H9 (cell line): ENCODE results near the gene BTBD17. TPM values are rescaled to one million over a fixed set of nuclear protein-coding genes. Genes with fewer than 3 reads are reported as not detected.
A peak's percentile ranks its signal among the peaks of the same experiment; 100 is the strongest.

ENCODE experiments used
- DNase-seq: peaks from one replicate; pipeline ENCODE4 v3.0.0-alpha.2; 2017
- H2AFZ ChIP-seq: one replicate; pipeline ENCODE4 v1.6.1; 2013; ENCODE audit warnings: mild to moderate bottlenecking, low read length, control low read depth, moderate library complexity
- H2AK5ac ChIP-seq: 2 replicates; pipeline ENCODE4 v1.6.1; 2013; ENCODE audit warnings: low read length, control low read depth, mixed read lengths; ENCODE audit not compliant: insufficient read length
- H2BK120ac ChIP-seq: one replicate; pipeline ENCODE4 v1.6.1; 2013; ENCODE audit warnings: low read depth, mild to moderate bottlenecking, low read length, control low read depth, inconsistent platforms; ENCODE audit not compliant: poor library complexity, severe bottlenecking
- H2BK12ac ChIP-seq: 2 replicates; pipeline ENCODE4 v1.6.1; 2013; ENCODE audit warnings: low read length, control low read depth, mixed read lengths, low read depth; ENCODE audit not compliant: insufficient read length
- H2BK15ac ChIP-seq: 2 replicates; pipeline ENCODE4 v1.6.1; 2013; ENCODE audit warnings: low read depth, low read length, control low read depth
- H2BK20ac ChIP-seq: one replicate; pipeline ENCODE4 v1.6.1; 2013; ENCODE audit warnings: low read depth, mild to moderate bottlenecking, low read length, control low read depth, inconsistent platforms; ENCODE audit not compliant: poor library complexity, severe bottlenecking
- H2BK5ac ChIP-seq: 2 replicates; pipeline ENCODE4 v1.6.1; 2013; ENCODE audit warnings: low read length, control low read depth, mixed read lengths; ENCODE audit not compliant: insufficient read length
- H3K14ac ChIP-seq: 2 replicates; pipeline ENCODE4 v1.6.1; 2013; ENCODE audit warnings: low read length, control low read depth; ENCODE audit not compliant: insufficient read depth
- H3K18ac ChIP-seq: 2 replicates; pipeline ENCODE4 v1.6.1; 2013; ENCODE audit warnings: low read depth, mild to moderate bottlenecking, mixed read lengths, low read length, control low read depth; ENCODE audit not compliant: insufficient read length
- H3K23ac ChIP-seq: 2 replicates; pipeline ENCODE4 v1.6.1; 2013; ENCODE audit warnings: low read length, control low read depth, mixed read lengths, low read depth; ENCODE audit not compliant: insufficient read length
- H3K23me2 ChIP-seq: 2 replicates; pipeline ENCODE4 v1.6.1; 2013; ENCODE audit warnings: low read depth, mild to moderate bottlenecking, mixed read lengths, low read length, control low read depth; ENCODE audit not compliant: insufficient read length, poor library complexity, severe bottlenecking
- H3K27ac ChIP-seq: 2 replicates; pipeline ENCODE4 v1.5.1; 2013; ENCODE audit warnings: low read length, control low read depth, mixed read lengths, low read depth; ENCODE audit not compliant: insufficient read length
- H3K27me3 ChIP-seq: 2 replicates; pipeline ENCODE4 v1.6.1; 2013; ENCODE audit warnings: low read length, control low read depth, inconsistent platforms; ENCODE audit not compliant: insufficient read depth
- H3K4ac ChIP-seq: 2 replicates; pipeline ENCODE4 v1.6.1; 2013; ENCODE audit warnings: low read depth, mild to moderate bottlenecking, control low read depth, inconsistent platforms, low read length, moderate library complexity
- H3K4me1 ChIP-seq: 2 replicates; pipeline ENCODE4 v1.6.1; 2013; ENCODE audit warnings: low read length, control low read depth, inconsistent platforms; ENCODE audit not compliant: insufficient read depth
- H3K4me2 ChIP-seq: 2 replicates; pipeline ENCODE4 v1.6.1; 2013; ENCODE audit warnings: low read length, control low read depth, mixed read lengths; ENCODE audit not compliant: insufficient read length, insufficient read depth
- H3K56ac ChIP-seq: 2 replicates; pipeline ENCODE4 v1.6.1; 2013; ENCODE audit warnings: low read depth, mild to moderate bottlenecking, mixed read lengths, low read length, control low read depth; ENCODE audit not compliant: insufficient read length
- H3K79me1 ChIP-seq: 2 replicates; pipeline ENCODE4 v1.6.1; 2013; ENCODE audit warnings: low read depth, mild to moderate bottlenecking, moderate library complexity, low read length, control low read depth, inconsistent platforms; ENCODE audit not compliant: insufficient read depth, poor library complexity, severe bottlenecking
- H3K79me2 ChIP-seq: 2 replicates; pipeline ENCODE4 v1.6.1; 2013; ENCODE audit warnings: low read length, control low read depth, inconsistent platforms; ENCODE audit not compliant: insufficient read depth
- H3K9ac ChIP-seq: 2 replicates; pipeline ENCODE4 v1.6.1; 2013; ENCODE audit warnings: low read length, control low read depth, mixed read lengths; ENCODE audit not compliant: insufficient read length; ENCODE audit errors: extremely low read depth
- H3K9me3 ChIP-seq: one replicate; pipeline ENCODE4 v1.6.1; 2013; ENCODE audit warnings: low read depth, low read length, inconsistent platforms; ENCODE audit not compliant: control insufficient read depth
- H3T11ph ChIP-seq: one replicate; pipeline ENCODE4 v1.6.1; 2013; ENCODE audit warnings: mild to moderate bottlenecking, low read length, control low read depth, inconsistent platforms
- H4K20me1 ChIP-seq: one replicate; pipeline ENCODE4 v1.6.1; 2013; ENCODE audit not compliant: control insufficient read depth, insufficient read length, insufficient read depth
- H4K5ac ChIP-seq: 2 replicates; pipeline ENCODE4 v1.6.1; 2013; ENCODE audit warnings: low read depth, mild to moderate bottlenecking, mixed read lengths, low read length, control low read depth; ENCODE audit not compliant: insufficient read length
- H4K8ac ChIP-seq: replicated peaks from 2 replicates; pipeline ENCODE4 v1.6.1; 2013; ENCODE audit warnings: low read length, control low read depth, mixed read lengths, low read depth; ENCODE audit not compliant: insufficient read length
- H4K91ac ChIP-seq: 2 replicates; pipeline ENCODE4 v1.6.1; 2013; ENCODE audit warnings: low read depth, mild to moderate bottlenecking, moderate library complexity, mixed read lengths, low read length, control low read depth; ENCODE audit not compliant: insufficient read length
- H3K27ac Mint-ChIP-seq, 3 experiments: 2 replicates in 2 of 3; 3 replicates in 1 of 3; pipeline ENCODE4 v1.8.0; 2020 to 2021; ENCODE audit warnings: mixed read lengths in 3 of 3, mild to moderate bottlenecking in 1 of 3, moderate library complexity in 1 of 3
- H3K27me3 Mint-ChIP-seq: 2 replicates; pipeline ENCODE4 v1.8.0; 2021; ENCODE audit warnings: low read depth, mild to moderate bottlenecking, moderate library complexity, mixed read lengths
- H3K36me3 Mint-ChIP-seq, 3 experiments: 2 replicates in 2 of 3; 3 replicates in 1 of 3; pipeline ENCODE4 v1.8.0; 2020 to 2021; ENCODE audit warnings: low read depth in 3 of 3, mixed read lengths in 3 of 3; ENCODE audit not compliant: insufficient read depth in 1 of 3
- H3K4me1 Mint-ChIP-seq, 2 experiments: 2 replicates each; pipeline ENCODE4 v1.8.0; 2020; ENCODE audit warnings: mixed read lengths in 2 of 2
- H3K4me3 Mint-ChIP-seq, 2 experiments: 2 replicates in 1 of 2; 3 replicates in 1 of 2; pipeline ENCODE4 v1.8.0; 2020 to 2021; ENCODE audit warnings: mild to moderate bottlenecking in 2 of 2, mixed read lengths in 2 of 2, moderate library complexity in 1 of 2
- H3K9me3 Mint-ChIP-seq, 2 experiments: 2 replicates in 1 of 2; 3 replicates in 1 of 2; pipeline ENCODE4 v1.8.0; 2020; ENCODE audit warnings: mild to moderate bottlenecking in 2 of 2, mixed read lengths in 2 of 2, moderate library complexity in 1 of 2
- CTCF ChIP-seq: fragments of 200-600 bp; sonication (generic); conservative IDR thresholded peaks from 3 replicates; pipeline ENCODE4 v1.8.0; 2021; ENCODE audit warnings: antibody characterized with exemption, mild to moderate bottlenecking
- WGBS: extraction: QIAGEN DNeasy Blood & Tissue Kit; methylation state at CpG from one replicate; pipeline ENCODE4 v1.1.7; 2013; ENCODE audit warnings: missing lambda C conversion rate, low lambda C conversion rate, mixed read lengths; ENCODE audit not compliant: insufficient read length; ENCODE audit errors: extremely low coverage; 5-methylcytosine and 5-hydroxymethylcytosine counted together
- total RNA-seq: library from RNA; stranded (reverse); gene quantifications from 2 replicates; pipeline ENCODE4 v1.2.1, GENCODE V29; 2021

BTBD17 gene
- total RNA-seq, 1 experiment from 2014 or later = 0.33 TPM

- Histone ChIP-seq H2BK15ac (no peak overlapping the region), H4K91ac (no peak overlapping the region), H2BK12ac (no peak overlapping the region), H3K14ac (no peak overlapping the region), H4K8ac (no peak overlapping the region), H3T11ph (no peak overlapping the region), H4K20me1 (no peaks in the 10 kb centered on the region), H3K23me2 (no peaks in the 10 kb centered on the region), H3K4me1 (no peaks in the 10 kb centered on the region), H3K9me3 (no peaks in the 10 kb centered on the region), H3K4ac (no peak overlapping the region), H2BK5ac (no peak overlapping the region), H3K27me3 (peaks cover 13% of the 10 kb centered on the region; the same call in 1 of the 2 replicates), H3K9ac (no peak overlapping the region), H3K79me2 (no peaks in the 10 kb centered on the region), H2AK5ac (no peak overlapping the region), H4K5ac (no peak overlapping the region), H3K23ac (no peak overlapping the region), H2AFZ (no peak overlapping the region), H3K27ac (no peak overlapping the region), H3K4me2 (no peak overlapping the region), H3K18ac (no peak overlapping the region), H2BK20ac (no peak overlapping the region), H3K56ac (no peak overlapping the region), H2BK120ac (no peak overlapping the region), H3K79me1 (no peaks in the 10 kb centered on the region)
- peak; percentile 81 for DNase-seq
- peak; percentile 57 for TF ChIP-seq CTCF
- Mint-ChIP-seq H3K4me1 (peaks cover 3 to 14% of the 10 kb centered on the region in 2 experiments; a peak in 3 of 4 replicates), H3K36me3 (no peaks in the 10 kb centered on the region), H3K9me3 (no peaks in the 10 kb centered on the region), H3K27me3 (peaks cover 95% of the 10 kb centered on the region), H3K4me3 (peak overlapping the region in 1 of 2 experiments; percentile 64; a peak in 2 of 5 replicates), H3K27ac (no peak overlapping the region)
- no CpG with 5 or more reads among the region's 55 CpGs for WGBS
These were observed 10.0 kb downstream of the BTBD17 start for GRCh38 chr17:74351552-74352210.
